Measurements from ENCODE around the gene RNF222. TPM values are rescaled to one million over a fixed set of nuclear protein-coding genes. Genes with fewer than 3 reads are reported as not detected.

The RNF222 gene
- total and polyA plus RNA-seq, 2 of the 8 experiments (the other 6 are each of a cell fraction or from before 2014, with no cell fraction given): not detected

DNA sequence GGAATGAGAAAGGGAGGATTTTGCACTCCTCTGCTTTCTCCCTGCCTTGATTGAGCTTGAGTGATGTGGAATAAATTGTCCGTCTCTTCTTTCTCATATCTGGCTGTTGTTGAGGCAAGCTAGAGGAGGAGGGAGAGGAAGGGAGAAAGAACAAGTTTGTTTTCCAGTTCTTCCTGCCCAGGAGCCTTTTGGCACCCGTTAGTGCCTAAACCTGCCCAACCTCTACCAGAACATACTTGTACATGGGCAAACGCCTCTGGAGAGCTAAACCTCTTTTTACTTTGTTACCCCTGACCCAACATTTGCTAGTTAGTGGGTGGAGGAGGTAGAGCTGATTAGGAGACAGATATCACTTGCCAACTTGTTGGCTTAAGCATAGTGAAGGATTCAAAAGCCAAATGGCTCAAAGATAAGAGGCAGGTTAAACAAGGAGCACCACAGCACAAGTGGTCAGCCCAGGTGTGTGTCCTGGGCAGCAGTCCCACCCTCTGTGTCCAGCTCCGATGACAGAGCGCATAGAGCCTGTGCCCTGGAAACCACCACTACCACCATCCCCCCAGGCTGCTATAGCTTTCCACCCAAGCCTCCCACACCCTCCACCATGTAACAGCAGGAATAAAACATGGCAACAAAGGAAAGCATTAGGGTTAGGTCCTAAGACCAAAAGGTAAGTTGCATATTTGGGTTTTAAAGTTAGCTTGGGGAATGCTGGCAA is 51.5 kb downstream of the RNF222 start (continued):
- TF ChIP-seq CHD7 (IDR thresholded peaks at IDR 0.05; ENCODE audit: insufficient replicate concordance, low read length) (no peak), BRCA1 (IDR thresholded peaks at IDR 0.05; ENCODE audit: low read depth, low read length) (no peak), POLR2AphosphoS5 (IDR thresholded peaks at IDR 0.05; ENCODE audit: low read depth, low read length) (no peak), CTBP2 (IDR thresholded peaks at IDR 0.05; ENCODE audit: borderline replicate concordance, insufficient read depth, insufficient read length, low read length) (no peak), SP2 (IDR thresholded peaks at IDR 0.05; ENCODE audit: low read length) (no peak), SIX5 (IDR thresholded peaks at IDR 0.05; ENCODE audit: low read depth, low read length) (no peak), HDAC6 (IDR thresholded peaks at IDR 0.05; ENCODE audit: low read depth, low read length) (no peak), ATF2 (IDR thresholded peaks at IDR 0.05; ENCODE audit: low read length) (no peak), EP300 (IDR thresholded peaks at IDR 0.05; ENCODE audit: borderline replicate concordance in 1 of 2, low read depth in 2 of 2, low read length in 2 of 2) (no peak)

Measured in H1 (cell line).